ENCODE data around the gene NXPH4.

DNA sequence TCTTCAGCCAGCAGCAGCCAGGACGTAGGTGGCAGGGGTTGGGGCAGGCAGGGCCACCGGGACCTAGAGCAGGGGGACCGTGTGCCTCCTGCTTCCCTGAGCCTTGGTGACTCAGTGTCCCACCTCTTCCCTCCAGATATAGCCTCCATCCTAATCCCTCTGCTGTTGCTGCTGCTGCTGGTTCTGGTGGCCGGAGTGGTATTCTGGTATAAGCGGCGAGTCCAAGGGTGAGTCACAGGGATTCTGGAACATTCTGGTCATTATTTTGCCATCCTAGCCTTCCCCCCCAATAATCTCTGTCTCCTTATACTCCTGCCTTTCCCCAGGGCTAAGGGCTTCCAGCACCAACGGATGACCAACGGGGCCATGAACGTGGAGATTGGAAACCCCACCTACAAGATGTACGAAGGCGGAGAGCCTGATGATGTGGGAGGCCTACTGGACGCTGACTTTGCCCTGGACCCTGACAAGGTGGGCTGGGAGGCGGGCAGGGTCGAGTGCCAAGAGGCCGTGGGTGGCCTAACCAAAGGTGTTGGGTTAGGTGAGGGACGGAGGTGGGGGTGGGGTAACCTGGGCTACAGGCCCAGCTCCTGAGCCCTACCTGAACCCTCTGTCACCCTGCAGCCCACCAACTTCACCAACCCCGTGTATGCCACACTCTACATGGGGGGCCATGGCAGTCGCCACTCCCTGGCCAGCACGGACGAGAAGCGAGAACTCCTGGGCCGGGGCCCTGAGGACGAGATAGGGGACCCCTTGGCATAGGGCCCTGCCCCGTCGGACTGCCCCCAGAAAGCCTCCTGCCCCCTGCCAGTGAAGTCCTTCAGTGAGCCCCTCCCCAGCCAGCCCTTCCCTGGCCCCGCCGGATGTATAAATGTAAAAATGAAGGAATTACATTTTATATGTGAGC lies 4.5 kb upstream of the NXPH4 start:
- no peak for TF ChIP-seq EZH2 (IDR thresholded peaks at IDR 0.05; ENCODE audit: borderline replicate concordance, insufficient read depth, low read depth, low read length, poor library complexity, severe bottlenecking)
- TF ChIP-seq, protein P1, sequence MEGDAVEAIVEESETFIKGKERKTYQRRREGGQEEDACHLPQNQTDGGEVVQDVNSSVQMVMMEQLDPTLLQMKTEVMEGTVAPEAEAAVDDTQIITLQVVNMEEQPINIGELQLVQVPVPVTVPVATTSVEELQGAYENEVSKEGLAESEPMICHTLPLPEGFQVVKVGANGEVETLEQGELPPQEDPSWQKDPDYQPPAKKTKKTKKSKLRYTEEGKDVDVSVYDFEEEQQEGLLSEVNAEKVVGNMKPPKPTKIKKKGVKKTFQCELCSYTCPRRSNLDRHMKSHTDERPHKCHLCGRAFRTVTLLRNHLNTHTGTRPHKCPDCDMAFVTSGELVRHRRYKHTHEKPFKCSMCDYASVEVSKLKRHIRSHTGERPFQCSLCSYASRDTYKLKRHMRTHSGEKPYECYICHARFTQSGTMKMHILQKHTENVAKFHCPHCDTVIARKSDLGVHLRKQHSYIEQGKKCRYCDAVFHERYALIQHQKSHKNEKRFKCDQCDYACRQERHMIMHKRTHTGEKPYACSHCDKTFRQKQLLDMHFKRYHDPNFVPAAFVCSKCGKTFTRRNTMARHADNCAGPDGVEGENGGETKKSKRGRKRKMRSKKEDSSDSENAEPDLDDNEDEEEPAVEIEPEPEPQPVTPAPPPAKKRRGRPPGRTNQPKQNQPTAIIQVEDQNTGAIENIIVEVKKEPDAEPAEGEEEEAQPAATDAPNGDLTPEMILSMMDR (IDR thresholded peaks at IDR 0.05) = no peak

All from B cell (primary cell).